Gastroesophageal sphincter (tissue), 3 donors: ENCODE measurements around the gene NCR3LG1.

Source experiments
- CTCF ChIP-seq, 4 experiments: fragments of 200-600 bp in 2 of 4; fragments of 450-650 bp in 2 of 4; sonication (generic) in 1 of 4; IDR thresholded peaks; one replicate each; pipeline ENCODE4 v1.5.1; 2017 to 2019; ENCODE audit warnings: antibody characterized with exemption in 4 of 4, mild to moderate bottlenecking in 2 of 4, moderate library complexity in 2 of 4
- POLR2A ChIP-seq, 2 donors: fragments of 450-650 bp; IDR thresholded peaks; one replicate each; pipeline ENCODE4 v1.6.1; 2017; ENCODE audit warnings: antibody characterized with exemption in 2 of 2, mild to moderate bottlenecking in 2 of 2, moderate library complexity in 1 of 2

DNA sequence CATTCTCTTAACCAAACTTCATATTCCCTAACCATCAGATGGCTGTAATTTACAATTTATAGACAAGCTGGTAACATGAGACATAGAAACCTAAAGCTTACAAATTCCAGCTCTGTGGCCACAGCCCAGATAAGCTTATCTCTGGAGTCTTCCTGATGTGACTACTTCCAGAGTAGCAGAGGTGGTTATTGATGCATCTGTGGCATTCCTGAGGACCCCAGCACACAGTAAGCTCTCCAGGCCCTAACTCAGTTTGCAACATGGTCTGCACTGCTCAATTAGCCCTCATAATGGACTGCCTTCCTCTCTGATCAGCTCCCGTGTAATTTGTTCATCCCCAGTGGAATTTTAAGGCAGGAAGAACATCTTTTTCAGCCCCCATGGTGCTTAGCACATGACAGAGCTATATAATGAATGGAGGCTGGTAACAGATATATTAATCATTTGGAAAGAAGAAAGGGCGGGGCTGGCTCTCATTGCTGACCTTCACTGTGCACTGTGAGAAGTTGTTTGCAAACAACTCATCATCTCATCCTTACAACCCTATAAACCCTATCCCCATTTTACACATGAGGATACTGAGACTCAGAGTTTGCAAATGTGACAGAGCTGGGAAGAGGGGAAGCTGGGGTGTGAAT is 67.0 kb downstream of the NCR3LG1 start:
- no peak for TF ChIP-seq CTCF (IDR thresholded peaks at IDR 0.05)
- TF ChIP-seq POLR2A (IDR thresholded peaks at IDR 0.05), result no peak
